K562 (cell line): ENCODE results near the gene HADHB. TPM values are rescaled to one million over a fixed set of nuclear protein-coding genes. Genes with fewer than 3 reads are reported as not detected.

Source experiments
- ATAC-seq: fragments of 200-7000 bp; cut with Tn5 transposase; 3 replicates; pipeline ENCODE4 v1.9.1; 2020; ENCODE audit warnings: moderate library complexity
- BruUV-seq: library from RNA; stranded (reverse); fragments of 400-500 nt; replicated peaks from 2 replicates; lab custom pipeline; 2021; lab: Mats Ljungman, UMichigan
- CTCF ChIA-PET: fragments of 300-600 bp; formaldehyde crosslinking; extraction: SDS; loops from one replicate; lab custom pipeline; 2021; ENCODE audit warnings: low intra/inter-chr PET ratio; lab: Yijun Ruan, JAX
- POLR2A ChIA-PET: fragments of 300-600, 350-650 bp; sonication (Branson Sonifier 250); formaldehyde crosslinking; extraction: SDS; loops from one replicate; lab custom pipeline; 2021; ENCODE audit warnings: antibody characterized with exemption, inconsistent platforms; lab: Yijun Ruan, JAX
- DNase-seq, 4 experiments: peaks; one replicate each; pipeline versions ENCODE4 v3.0.0 to v3.0.0-alpha.2; 2011 to 2018; ENCODE audit warnings: low spot score in 3 of 4, mixed read lengths in 3 of 4; ENCODE audit errors: extremely low read depth in 1 of 4
- FAIRE-seq: peaks from 2 replicates; lab custom pipeline; 2011; peaks lifted over from hg19 to GRCh38; lab: Jason Lieb, UNC
- H2AFZ ChIP-seq: 2 replicates; pipeline ENCODE4 v1.6.0; 2011; ENCODE audit warnings: low read depth, low read length, control low read depth, inconsistent platforms
- H3K27ac ChIP-seq: fragments of 200-600 bp; 3 replicates; pipeline ENCODE4 v1.8.0; 2011; ENCODE audit warnings: low read depth, mild to moderate bottlenecking, control low read depth, inconsistent platforms, low read length, moderate library complexity, mixed read lengths; ENCODE audit errors: extremely low read depth
- H3K27me3 ChIP-seq, 2 experiments: fragments of 300-600 bp in 1 of 2; 2 replicates in 1 of 2; 3 replicates in 1 of 2; pipeline versions ENCODE4 v1.6.0 to v1.8.0; 2011; ENCODE audit warnings: inconsistent platforms in 2 of 2, low read length in 2 of 2, mild to moderate bottlenecking in 1 of 2, mixed read lengths in 1 of 2, moderate library complexity in 1 of 2; ENCODE audit not compliant: control insufficient read depth in 2 of 2, insufficient read depth in 2 of 2
- H3K36me3 ChIP-seq: fragments of 300-600 bp; 3 replicates; pipeline ENCODE4 v1.8.0; 2011; ENCODE audit warnings: mild to moderate bottlenecking, low read length, inconsistent platforms; ENCODE audit not compliant: control insufficient read depth, insufficient read depth
- H3K4me1 ChIP-seq, 2 experiments: fragments of 200-600 bp in 1 of 2; replicated peaks in 1 of 2; 2 replicates in 1 of 2; 3 replicates in 1 of 2; pipeline versions ENCODE4 v1.5.1 to v1.8.0; 2011; ENCODE audit warnings: inconsistent platforms in 2 of 2, low read length in 2 of 2, mild to moderate bottlenecking in 1 of 2, mixed read lengths in 1 of 2, moderate library complexity in 1 of 2; ENCODE audit not compliant: control insufficient read depth in 2 of 2, insufficient read depth in 2 of 2
- H3K4me2 ChIP-seq: 2 replicates; pipeline ENCODE4 v1.6.1; 2011; ENCODE audit warnings: low read length, control low read depth, inconsistent platforms, mixed read lengths; ENCODE audit not compliant: insufficient read depth
- H3K4me3 ChIP-seq: fragments of 200-600 bp; sonication (generic), shearing (Covaris generic); 2 replicates; pipeline ENCODE4 v1.5.1; 2016; ENCODE audit warnings: control low read depth, inconsistent platforms
- H3K79me2 ChIP-seq: fragments of 200-600 bp; 3 replicates; pipeline ENCODE4 v1.8.0; 2011; ENCODE audit warnings: low read length, inconsistent platforms; ENCODE audit not compliant: control insufficient read depth, insufficient read depth
- H3K9ac ChIP-seq, 2 experiments: 2 replicates each; pipeline versions ENCODE4 v1.6.0 to v1.6.1; 2011; ENCODE audit warnings: low read depth in 2 of 2, low read length in 2 of 2, control low read depth in 1 of 2, inconsistent platforms in 1 of 2, mild to moderate bottlenecking in 1 of 2, mixed read lengths in 1 of 2; ENCODE audit not compliant: insufficient read depth in 1 of 2
- H3K9me1 ChIP-seq: one replicate; pipeline ENCODE4 v1.6.0; 2011; ENCODE audit warnings: inconsistent platforms, mild to moderate bottlenecking, low read length, moderate library complexity; ENCODE audit not compliant: control insufficient read depth, insufficient read depth
- H3K9me3 ChIP-seq: replicated peaks from 2 replicates; pipeline ENCODE4 v1.5.1; 2011; ENCODE audit warnings: low read depth, low read length, inconsistent platforms; ENCODE audit not compliant: control insufficient read depth, insufficient read depth
- H4K20me1 ChIP-seq: replicated peaks from 2 replicates; pipeline ENCODE4 v1.6.1; 2011; ENCODE audit warnings: low read length, inconsistent platforms, mixed read lengths; ENCODE audit not compliant: control insufficient read depth, insufficient read depth
- ARNT ChIP-seq, 2 experiments: fragments of 450-650 bp; IDR thresholded peaks; 2 replicates each; pipeline ENCODE4 v1.6.1; 2016; ENCODE audit warnings: mild to moderate bottlenecking in 1 of 2
- CREB1 ChIP-seq, 2 experiments: sonication (generic) in 1 of 2; formaldehyde crosslinking in 1 of 2; IDR thresholded peaks; 2 replicates each; pipeline versions ENCODE4 v1.6.1 to v1.8.0; 2012 to 2022; ENCODE audit warnings: inconsistent platforms in 1 of 2, mild to moderate bottlenecking in 1 of 2, missing genetic modification reagents in 1 of 2, moderate library complexity in 1 of 2
- DPF2 ChIP-seq: fragments of 450-650 bp; IDR thresholded peaks from 2 replicates; pipeline ENCODE4 v1.6.1; 2016
- ELF4 ChIP-seq: fragments of 450-650 bp; formaldehyde crosslinking; IDR thresholded peaks from 2 replicates; pipeline ENCODE4 v1.4.0; 2022; ENCODE audit warnings: missing genetic modification characterization
- ESRRA ChIP-seq: fragments of 450-650 bp; IDR thresholded peaks from 2 replicates; pipeline ENCODE4 v1.6.1; 2014; ENCODE audit warnings: low read depth, mild to moderate bottlenecking, moderate library complexity, borderline replicate concordance
- EWSR1 ChIP-seq: fragments of 450-650 bp; IDR thresholded peaks from 2 replicates; pipeline ENCODE4 v1.6.1; 2018; ENCODE audit warnings: borderline replicate concordance, mild to moderate bottlenecking, low read depth, moderate library complexity; ENCODE audit not compliant: partially characterized antibody
- GMEB1 ChIP-seq: fragments of 250-450 bp; sonication (Bioruptor Pico); IDR thresholded peaks from 2 replicates; pipeline ENCODE4 v1.4.0; 2020; ENCODE audit warnings: mild to moderate bottlenecking
- HDGF ChIP-seq: fragments of 450-650 bp; IDR thresholded peaks from 2 replicates; pipeline ENCODE4 v1.6.1; 2016
- HNRNPUL1 ChIP-seq: fragments of 200-400 bp; formaldehyde crosslinking; IDR thresholded peaks from 2 replicates; pipeline ENCODE4 v1.6.1; 2017; ENCODE audit warnings: low read length
- KDM1A ChIP-seq, 2 experiments: fragments of 450-650 bp; IDR thresholded peaks; 2 replicates each; pipeline ENCODE4 v1.6.1; 2016; ENCODE audit warnings: mild to moderate bottlenecking in 2 of 2
- POLR2G ChIP-seq: fragments of 200-400 bp; formaldehyde crosslinking; IDR thresholded peaks from 2 replicates; pipeline ENCODE4 v1.6.1; 2017; ENCODE audit warnings: low read depth, mild to moderate bottlenecking, antibody characterized with exemption, low read length, moderate library complexity
- RFX7 ChIP-seq: fragments of 250-450 bp; sonication (Bioruptor Pico); IDR thresholded peaks from 2 replicates; pipeline ENCODE4 v1.5.1; 2021; ENCODE audit warnings: mild to moderate bottlenecking
- SIX5 ChIP-seq, 2 experiments: IDR thresholded peaks; 2 replicates each; pipeline ENCODE4 v1.6.1; 2011; ENCODE audit warnings: low read length in 2 of 2, borderline replicate concordance in 1 of 2, low read depth in 1 of 2, mild to moderate bottlenecking in 1 of 2, moderate library complexity in 1 of 2; ENCODE audit not compliant: insufficient read depth in 1 of 2
- SMAD2 ChIP-seq: fragments of 150-350 bp; IDR thresholded peaks from 2 replicates; pipeline ENCODE4 v1.6.1; 2014; ENCODE audit warnings: low read depth, mild to moderate bottlenecking, low read length
- STAG1 ChIP-seq: sonication (generic); formaldehyde crosslinking; IDR thresholded peaks from 2 replicates; pipeline ENCODE4 v1.5.0; 2020; ENCODE audit warnings: missing genetic modification reagents, borderline replicate concordance
- U2AF2 ChIP-seq: fragments of 200-400 bp; formaldehyde crosslinking; optimal IDR thresholded peaks from 2 replicates; pipeline ENCODE3; 2017; ENCODE audit warnings: low read depth, mild to moderate bottlenecking, low read length
- ZKSCAN1 ChIP-seq: fragments of 150-350 bp; IDR thresholded peaks from 2 replicates; pipeline ENCODE4 v1.6.1; 2016; ENCODE audit warnings: low read depth, low read length
- ZNF644 ChIP-seq: fragments of 200-800 bp; sonication (Bioruptor generic); IDR thresholded peaks from 2 replicates; pipeline ENCODE4 v1.6.1; 2016; ENCODE audit warnings: low read depth, missing genetic modification characterization, missing compliant biosample characterization
- ZNF77 ChIP-seq: fragments of 250-450 bp; sonication (Bioruptor Pico); IDR thresholded peaks from 2 replicates; pipeline ENCODE4 v1.5.0; 2020
- WGBS: fragments of 100-300 bp; shearing (Covaris generic); methylation state at CpG from one replicate; pipeline ENCODE4 v1.1.6; 2016; ENCODE audit warnings: low coverage, mixed read lengths; ENCODE audit not compliant: insufficient coverage; ENCODE audit errors: missing lambda C conversion rate; 5-methylcytosine and 5-hydroxymethylcytosine counted together
- in situ Hi-C: fragments of 300-500 bp; cut with MboI; formaldehyde crosslinking; loops from 4 replicates; pipeline ENCODE4 v1.15.0; 2018; ENCODE audit warnings: inconsistent platforms, mixed read lengths
- intact Hi-C: fragments of 100-400 bp; cut with micrococcal nuclease; formaldehyde crosslinking; loops from 2 replicates; pipeline ENCODE4 v1.14.2; 2022
- polyA plus RNA-seq, 8 experiments: library from polyadenylated mRNA; depleted of rRNA in 4 of 8; stranded (reverse) in 5 of 8; unstranded in 3 of 8; fragments of >200 nt; fragmentation: Nextera tagmentation in 2 of 8; fragmentation: Illumina TruSeq in 1 of 8; extraction: Ambion mirVana in 2 of 8; extraction: Trizol in 1 of 8; gene quantifications; 2 replicates each; pipeline versions ENCODE4 v1.2.1 to v1.2.3, GENCODE V29; 2011 to 2014; ENCODE audit warnings: inconsistent platforms in 1 of 8, missing spikeins in 1 of 8
- total RNA-seq, 7 experiments: library from RNA; depleted of rRNA in 6 of 7; stranded (reverse); fragments of >200 nt in 6 of 7; fragmentation: Illumina TruSeq in 2 of 7; extraction: Trizol in 2 of 7; gene quantifications; 2 replicates each; pipeline versions ENCODE4 v1.2.1 to v1.2.3, GENCODE V29; 2011 to 2021; ENCODE audit warnings: low replicate concordance in 1 of 7
- TF ChIP-seq, protein P1 (sequence below): fragments of 450-650 bp; formaldehyde crosslinking; IDR thresholded peaks from 2 replicates; pipeline ENCODE4 v1.4.0; 2020; ENCODE audit warnings: mild to moderate bottlenecking, moderate library complexity

The HADHB gene
- total and polyA plus RNA-seq, 9 of the 15 experiments (the other 6 are each of a cell fraction or from before 2014, with no cell fraction given): 67.3 to 199 (median 100) TPM

GRCh38 chr2:26243470-26244308, 1.1 kb upstream of the HADHB start:
- Histone ChIP-seq H3K9ac (peak overlapping the region; percentile 84 to 99), H3K4me1 (peaks cover 9 to 16% of the 10 kb centered on the region in 2 experiments; a peak in 3 of 5 replicates), H3K4me3 (peak overlapping the region; percentile 82), H3K27me3 (no peaks in the 10 kb centered on the region), H3K79me2 (peaks cover 100% of the 10 kb centered on the region), H2AFZ (peak overlapping the region; percentile 90), H3K4me2 (peak overlapping the region; percentile 87), H3K9me1 (no peaks in the 10 kb centered on the region), H3K36me3 (peaks cover 19% of the 10 kb centered on the region), H3K27ac (peak overlapping the region; percentile 95), H4K20me1 (no peaks in the 10 kb centered on the region; the same call in 1 of the 2 replicates), H3K9me3 (no peaks in the 10 kb centered on the region)
- BruUV-seq: no TSS peak
- in situ Hi-C loops (loop anchor here (5.0 kb wide), 1 partner anchor 224 kb away; no protein-coding TSS in a partner anchor), intact Hi-C loops (loop anchor here (2.0 to 5.0 kb wide), 2 partner anchors 87 to 104 kb away; partner anchors contain the start of genes ADGRF3 and SELENOI)
- FAIRE-seq (peak; percentile 69), DNase-seq (peak in 2 of 4 experiments; percentile 23 to 63), ATAC-seq (peak; percentile 18)
- CTCF ChIA-PET: no interaction called here
- POLR2A ChIA-PET: interaction anchor here (0.6 to 6.0 kb wide), 21 partner anchors 8 to 547 kb away, joined by 3 to 74 read pairs (median 4); no protein-coding TSS in a partner anchor
- WGBS: under 1% methylated on average over 22 of the region's 22 CpGs
- TF ChIP-seq CREB1 (IDR thresholded peaks at IDR 0.05) (no peak), CREB1 (CRISPR knock-in tag; IDR thresholded peaks at IDR 0.05) (no peak), KDM1A (IDR thresholded peaks at IDR 0.05) (no peak), ZNF77 (CRISPR knock-in tag) (no peak), POLR2G (no peak), ZKSCAN1 (no peak), HDGF (no peak), ESRRA (no peak), SMAD2 (no peak), RFX7 (CRISPR knock-in tag) (no peak), ELF4 (CRISPR knock-in tag) (no peak), GMEB1 (no peak), EWSR1 (no peak), U2AF2 (no peak), STAG1 (CRISPR knock-in tag) (0 out of 2 replicates have a peak, but pooled peaks have one; percentile 4), SIX5 (IDR thresholded peaks at IDR 0.05; ENCODE audit: borderline replicate concordance in 1 of 2, insufficient read depth in 1 of 2, low read depth in 1 of 2, low read length in 2 of 2) (no peak), DPF2 (no peak), HNRNPUL1 (no peak), ZNF644 (tag) (no peak), ARNT (IDR thresholded peaks at IDR 0.05) (no peak)
- TF ChIP-seq, protein P1, sequence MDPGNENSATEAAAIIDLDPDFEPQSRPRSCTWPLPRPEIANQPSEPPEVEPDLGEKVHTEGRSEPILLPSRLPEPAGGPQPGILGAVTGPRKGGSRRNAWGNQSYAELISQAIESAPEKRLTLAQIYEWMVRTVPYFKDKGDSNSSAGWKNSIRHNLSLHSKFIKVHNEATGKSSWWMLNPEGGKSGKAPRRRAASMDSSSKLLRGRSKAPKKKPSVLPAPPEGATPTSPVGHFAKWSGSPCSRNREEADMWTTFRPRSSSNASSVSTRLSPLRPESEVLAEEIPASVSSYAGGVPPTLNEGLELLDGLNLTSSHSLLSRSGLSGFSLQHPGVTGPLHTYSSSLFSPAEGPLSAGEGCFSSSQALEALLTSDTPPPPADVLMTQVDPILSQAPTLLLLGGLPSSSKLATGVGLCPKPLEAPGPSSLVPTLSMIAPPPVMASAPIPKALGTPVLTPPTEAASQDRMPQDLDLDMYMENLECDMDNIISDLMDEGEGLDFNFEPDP: no peak
